Gastrocnemius medialis (tissue), 4 donors: ENCODE data around the gene C1orf56.

Source experiments
- POLR2A ChIP-seq, 2 donors: fragments of 450-650 bp; IDR thresholded peaks; one replicate each; pipeline ENCODE4 v1.6.1; 2017; ENCODE audit warnings: antibody characterized with exemption in 2 of 2, mild to moderate bottlenecking in 2 of 2, moderate library complexity in 2 of 2
- TF ChIP-seq, protein P1 (sequence below), 5 experiments: fragments of 450-650 bp in 3 of 5; fragments of 200-600 bp in 2 of 5; sonication (generic) in 2 of 5; IDR thresholded peaks in 4 of 5; conservative IDR thresholded peaks in 1 of 5; 1 replicate in 4 of 5; 2 replicates in 1 of 5; pipeline ENCODE4 v1.5.1; 2016 to 2019; ENCODE audit warnings: antibody characterized with exemption in 5 of 5, mild to moderate bottlenecking in 3 of 5, moderate library complexity in 3 of 5

- TF ChIP-seq, protein P1, sequence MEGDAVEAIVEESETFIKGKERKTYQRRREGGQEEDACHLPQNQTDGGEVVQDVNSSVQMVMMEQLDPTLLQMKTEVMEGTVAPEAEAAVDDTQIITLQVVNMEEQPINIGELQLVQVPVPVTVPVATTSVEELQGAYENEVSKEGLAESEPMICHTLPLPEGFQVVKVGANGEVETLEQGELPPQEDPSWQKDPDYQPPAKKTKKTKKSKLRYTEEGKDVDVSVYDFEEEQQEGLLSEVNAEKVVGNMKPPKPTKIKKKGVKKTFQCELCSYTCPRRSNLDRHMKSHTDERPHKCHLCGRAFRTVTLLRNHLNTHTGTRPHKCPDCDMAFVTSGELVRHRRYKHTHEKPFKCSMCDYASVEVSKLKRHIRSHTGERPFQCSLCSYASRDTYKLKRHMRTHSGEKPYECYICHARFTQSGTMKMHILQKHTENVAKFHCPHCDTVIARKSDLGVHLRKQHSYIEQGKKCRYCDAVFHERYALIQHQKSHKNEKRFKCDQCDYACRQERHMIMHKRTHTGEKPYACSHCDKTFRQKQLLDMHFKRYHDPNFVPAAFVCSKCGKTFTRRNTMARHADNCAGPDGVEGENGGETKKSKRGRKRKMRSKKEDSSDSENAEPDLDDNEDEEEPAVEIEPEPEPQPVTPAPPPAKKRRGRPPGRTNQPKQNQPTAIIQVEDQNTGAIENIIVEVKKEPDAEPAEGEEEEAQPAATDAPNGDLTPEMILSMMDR (IDR thresholded peaks at IDR 0.05 in 4 of 5, conservative IDR thresholded peaks at IDR 0.05 in 1 of 5), result no peak
- TF ChIP-seq POLR2A (IDR thresholded peaks at IDR 0.05), result no peak
Observed at GRCh38 chr1:151011154-151011850, 36.2 kb upstream of the C1orf56 start.
